HL-60/S4 treated with retinoic acid at 250 ng/mL for 4 days and 3 days (cell line): ENCODE results near the gene PPFIBP1.
"Not testable (repeated sequence)": the region's sequence is repeated elsewhere in the genome, so short reads cannot be mapped to it uniquely, and the experiment has no call there.

Experiments
- in situ Hi-C: fragments of 300-500 bp; cut with MboI; formaldehyde crosslinking; loops from 2 replicates; pipeline ENCODE4 v1.7.0; 2022; ENCODE audit warnings: low sequenced_read_pairs

PPFIBP1 gene

DNA sequence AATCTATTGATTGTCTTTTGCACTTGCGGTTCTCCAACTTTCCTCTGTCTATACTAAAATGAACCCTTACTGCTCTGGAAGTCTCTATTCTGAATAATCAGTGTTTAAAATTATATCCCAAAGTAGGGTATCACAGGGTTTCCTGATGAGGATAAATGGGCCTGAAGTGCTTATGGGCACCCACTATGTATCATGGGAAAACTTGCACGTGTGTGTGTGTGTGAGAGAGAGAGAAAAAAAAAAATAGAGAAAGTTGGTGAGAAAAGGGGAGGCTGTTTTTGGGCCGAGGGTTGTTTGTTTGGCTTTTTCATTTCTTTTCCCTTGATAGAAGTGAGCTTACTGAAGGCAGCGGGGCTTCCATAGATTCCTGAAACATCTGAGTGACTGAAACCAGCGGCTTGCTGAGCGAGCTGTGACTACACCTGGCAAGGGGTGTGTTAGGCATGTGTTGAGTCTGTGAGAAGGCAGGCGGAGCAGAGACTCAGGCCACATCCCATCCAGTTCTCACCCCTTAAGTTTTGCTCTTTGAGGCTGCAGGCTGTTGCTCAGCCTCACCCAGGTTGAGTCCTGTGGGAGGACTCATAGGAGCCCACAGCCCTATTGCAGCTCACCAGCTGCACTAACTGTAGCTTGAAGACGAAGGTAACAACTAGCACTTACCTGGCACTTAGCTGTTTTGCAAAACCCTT, 17.2 kb downstream of the PPFIBP1 start:
- in situ Hi-C loops = no loop called here

DNA sequence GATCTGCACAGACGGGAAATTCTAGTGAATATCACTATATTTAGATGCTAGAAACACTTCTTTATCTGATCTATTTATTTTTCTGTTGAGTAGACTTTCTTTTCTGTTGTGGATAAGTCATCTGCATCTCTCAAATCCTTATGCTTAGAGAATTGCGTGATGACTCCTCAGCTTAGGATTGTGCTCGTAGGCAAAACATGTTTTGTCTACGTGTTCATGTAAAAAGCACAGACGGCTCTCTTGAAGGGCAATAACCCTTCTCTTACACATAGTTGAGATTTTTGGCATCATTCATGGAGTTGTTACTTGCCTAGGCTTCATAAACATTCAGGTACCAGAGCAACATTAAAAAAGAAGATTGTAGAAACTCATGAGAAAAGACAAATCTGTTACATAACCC, 18.6 kb downstream of the PPFIBP1 start:
- in situ Hi-C loops = no loop called here

GRCh38 chr12:27544858-27545257, 20.9 kb downstream of the PPFIBP1 start:
- in situ Hi-C loops = not testable (repeated sequence)

- in situ Hi-C loops = no loop called here
Observed at GRCh38 chr12:27545665-27546064, 21.7 kb downstream of the PPFIBP1 start.

DNA sequence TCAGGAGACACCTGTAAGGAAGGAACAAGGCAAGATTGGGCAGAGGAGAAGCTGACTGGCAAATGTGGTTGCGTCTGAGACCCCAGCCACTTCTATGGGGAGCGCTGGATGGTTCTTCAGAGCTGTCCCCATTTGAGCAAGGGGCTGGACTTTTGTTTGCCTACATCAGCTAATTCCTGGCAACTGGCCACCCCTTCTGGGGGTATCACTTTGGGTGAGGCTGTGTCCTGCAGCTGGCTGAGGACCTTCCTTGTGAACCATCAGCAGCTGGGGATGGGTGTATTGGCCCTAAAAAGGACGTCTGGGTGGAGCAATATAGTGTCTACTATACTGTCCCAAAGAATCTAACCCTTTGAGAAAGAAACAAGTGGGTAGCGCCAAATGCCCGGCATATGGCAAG, 23.6 kb downstream of the PPFIBP1 start:
- in situ Hi-C loops = no loop called here

DNA sequence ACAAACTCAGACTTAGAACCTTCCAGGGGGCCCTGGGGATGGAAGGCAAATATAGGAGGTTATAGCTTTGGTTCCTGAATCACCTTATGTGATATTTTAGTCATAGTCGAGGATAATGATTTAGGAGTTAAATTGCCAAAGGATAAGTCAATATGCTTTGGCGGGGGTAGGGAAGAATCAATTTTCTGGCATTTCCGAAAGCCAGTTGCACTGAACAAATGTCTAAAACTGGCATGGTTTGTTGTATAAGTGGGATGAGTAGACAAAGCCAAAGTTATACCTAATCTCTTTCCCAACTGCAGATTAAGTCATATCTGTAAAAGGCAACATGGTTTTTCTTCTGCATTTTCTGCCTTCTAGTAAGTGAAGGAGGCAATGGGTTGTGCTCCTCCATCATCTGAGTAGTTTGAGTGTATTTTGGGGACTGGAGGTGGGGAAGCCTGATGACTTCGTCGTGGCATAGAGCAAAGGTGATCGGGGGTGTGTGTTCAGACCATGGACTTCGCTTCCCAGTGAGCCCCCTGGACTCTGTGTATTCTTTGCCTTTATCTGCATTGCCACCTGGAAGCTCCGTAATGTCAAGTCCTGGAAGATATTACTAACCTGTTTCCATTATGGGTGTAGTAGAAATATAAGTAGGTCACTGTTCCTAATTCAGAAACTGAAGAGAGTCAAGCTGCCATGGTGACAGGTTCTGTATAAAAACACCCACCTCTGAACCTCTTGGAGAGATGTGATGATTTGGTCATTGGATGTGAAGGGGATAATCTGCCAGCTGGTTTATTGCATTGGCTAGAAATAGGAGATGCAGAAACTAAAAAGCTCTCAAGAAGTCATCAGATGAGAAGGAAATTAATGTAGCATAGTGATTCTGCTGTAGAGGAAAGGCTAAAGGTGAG, 24.5 kb downstream of the PPFIBP1 start:
- in situ Hi-C loops = no loop called here

- in situ Hi-C loops = no loop called here
Observed at GRCh38 chr12:27549236-27549800, 25.3 kb downstream of the PPFIBP1 start.

GRCh38 chr12:27549801-27550652, 26.0 kb downstream of the PPFIBP1 start:
- in situ Hi-C loops = no loop called here

GRCh38 chr12:27550653-27550975, 26.6 kb downstream of the PPFIBP1 start:
- in situ Hi-C loops = no loop called here

DNA sequence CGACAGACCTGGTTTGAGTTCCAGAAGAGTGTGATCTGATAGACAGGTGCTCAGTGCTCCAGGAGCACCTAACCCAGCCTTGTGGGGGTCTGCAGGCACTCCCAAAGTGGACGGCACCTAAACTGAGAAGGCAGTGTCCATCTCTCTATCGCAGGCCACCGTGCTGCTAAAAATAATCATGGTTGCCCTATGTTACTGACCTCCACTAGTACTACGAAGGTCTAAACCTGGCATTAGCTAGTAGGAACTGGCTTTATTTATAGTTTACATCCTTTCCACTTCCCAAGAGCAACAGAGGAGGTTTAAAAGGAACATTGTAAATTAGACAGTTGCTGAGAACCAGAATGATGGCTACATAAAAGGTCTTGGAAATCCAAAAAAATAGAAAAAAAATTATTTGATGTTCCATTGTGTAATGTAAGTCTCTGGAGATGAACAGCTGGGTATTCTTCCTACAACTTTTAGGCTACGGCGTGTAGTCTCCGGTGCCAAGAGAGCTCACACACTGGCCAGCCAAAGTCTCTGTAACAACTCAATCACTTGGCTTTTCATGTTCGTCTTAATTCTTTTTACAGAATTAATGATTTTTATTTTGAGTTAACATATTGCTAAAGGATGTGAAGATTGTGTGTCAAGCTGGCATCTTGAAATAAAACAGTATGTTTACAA, 27.3 kb downstream of the PPFIBP1 start:
- in situ Hi-C loops = no loop called here

GRCh38 chr12:27552235-27552634, 28.2 kb downstream of the PPFIBP1 start:
- in situ Hi-C loops = no loop called here

DNA sequence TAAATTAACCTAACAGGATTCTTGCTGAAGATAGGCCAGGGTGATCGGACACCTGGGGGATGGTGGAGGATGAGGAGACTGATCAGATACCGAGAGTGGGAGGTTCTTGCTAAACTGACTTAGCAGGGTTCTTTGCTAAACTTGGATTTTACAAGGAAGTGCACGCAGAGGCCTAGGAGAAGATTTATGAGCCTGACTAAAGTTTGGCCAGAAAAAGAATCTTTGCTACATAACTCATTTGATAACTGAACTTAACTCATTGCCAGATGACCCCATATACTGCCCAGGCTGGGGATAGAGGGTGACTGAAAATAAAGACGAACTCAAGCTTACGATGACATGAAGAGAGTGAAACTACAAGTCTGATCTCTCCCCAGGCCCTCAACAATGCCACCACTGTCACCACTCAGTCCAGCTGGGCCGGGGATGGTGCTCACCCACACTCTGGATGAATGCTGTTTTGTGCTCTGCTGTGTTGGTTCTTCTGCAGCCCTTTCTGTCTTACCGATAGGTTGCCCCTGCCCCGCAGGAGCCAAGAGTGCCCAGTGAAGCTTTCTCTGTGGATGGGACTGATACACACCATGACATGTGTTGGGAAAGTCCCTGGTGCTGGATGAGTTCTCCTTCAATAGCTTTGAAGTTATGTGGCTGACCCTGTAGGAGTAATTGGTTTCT, 29.0 kb downstream of the PPFIBP1 start:
- in situ Hi-C loops = no loop called here

- in situ Hi-C loops = no loop called here
Observed at GRCh38 chr12:27553941-27554340, 29.9 kb downstream of the PPFIBP1 start.

DNA sequence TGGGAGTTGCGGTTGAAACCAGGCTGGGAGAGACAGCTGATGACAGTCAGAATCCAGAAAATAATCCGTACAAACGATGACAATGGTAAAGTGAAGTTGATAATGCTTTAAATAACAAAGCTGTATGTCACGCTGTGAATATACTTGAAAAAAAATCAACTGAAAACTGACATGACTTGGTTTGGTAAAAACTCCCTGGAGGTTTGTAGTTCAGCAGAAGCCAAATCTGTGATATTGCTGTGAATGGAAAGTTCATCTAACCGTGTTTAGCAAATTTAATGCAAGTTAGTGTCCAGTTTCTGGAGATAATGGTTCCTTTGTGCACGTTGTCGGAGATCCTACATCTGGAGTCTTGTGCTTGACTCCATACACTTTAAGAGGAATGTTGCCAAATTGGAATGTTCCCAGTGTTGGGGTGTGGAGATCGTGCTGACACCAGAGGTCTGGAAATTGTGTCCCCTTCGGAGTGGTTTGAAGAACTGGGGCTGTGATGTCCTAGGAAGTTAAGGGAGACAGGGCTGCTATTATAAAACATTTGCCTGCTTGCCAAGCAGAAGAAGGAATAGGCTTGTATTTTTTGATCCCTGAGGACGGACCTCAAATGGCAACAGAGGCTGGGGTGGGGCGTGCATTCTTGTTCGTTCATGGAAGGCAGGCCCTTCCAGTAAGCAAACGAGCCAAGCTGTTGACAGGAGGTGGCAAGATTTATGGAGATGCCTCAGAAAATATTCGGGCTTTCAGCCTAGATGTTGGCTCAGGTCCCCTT, 30.6 kb downstream of the PPFIBP1 start:
- in situ Hi-C loops = no loop called here

- in situ Hi-C loops = no loop called here
Observed at GRCh38 chr12:27555361-27555760, 31.4 kb downstream of the PPFIBP1 start.

GRCh38 chr12:27555925-27556778, 32.1 kb downstream of the PPFIBP1 start:
- in situ Hi-C loops = no loop called here

GRCh38 chr12:27560126-27560525, 36.1 kb downstream of the PPFIBP1 start:
- in situ Hi-C loops = no loop called here
